C4-2B (cell line): ENCODE measurements around the gene RBBP8.
"Not testable (repeated sequence)": the region's sequence is repeated elsewhere in the genome, so short reads cannot be mapped to it uniquely, and the experiment has no call there.

ENCODE experiments used
- ZFX ChIP-seq: fragments of 450-650 bp; IDR thresholded peaks from 2 replicates; pipeline ENCODE4 v1.6.1; 2017
- TF ChIP-seq, protein P1 (sequence below): fragments of 450-650 bp; conservative IDR thresholded peaks from 2 replicates; pipeline ENCODE4 v1.5.1; 2017; ENCODE audit warnings: mild to moderate bottlenecking

DNA sequence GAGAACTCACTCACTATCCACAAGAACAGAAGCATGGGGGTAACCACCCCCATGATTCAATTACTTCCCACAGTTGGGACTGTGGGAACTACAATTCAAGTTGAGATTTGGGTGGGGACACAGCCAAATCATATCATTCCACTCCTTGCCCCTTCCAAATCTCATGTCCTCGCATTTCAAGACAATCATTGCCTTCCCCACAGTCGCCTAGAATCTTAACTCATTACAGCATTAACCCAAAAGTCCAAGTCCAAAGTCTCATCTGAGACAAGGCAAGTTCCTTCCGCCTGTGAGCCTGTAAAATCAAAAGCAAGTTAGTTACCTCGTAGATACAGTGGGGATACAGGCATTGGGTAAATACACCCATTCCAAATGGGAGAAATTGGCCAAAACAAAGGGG lies 20.9 kb downstream of the RBBP8 start:
- TF ChIP-seq, protein P1, sequence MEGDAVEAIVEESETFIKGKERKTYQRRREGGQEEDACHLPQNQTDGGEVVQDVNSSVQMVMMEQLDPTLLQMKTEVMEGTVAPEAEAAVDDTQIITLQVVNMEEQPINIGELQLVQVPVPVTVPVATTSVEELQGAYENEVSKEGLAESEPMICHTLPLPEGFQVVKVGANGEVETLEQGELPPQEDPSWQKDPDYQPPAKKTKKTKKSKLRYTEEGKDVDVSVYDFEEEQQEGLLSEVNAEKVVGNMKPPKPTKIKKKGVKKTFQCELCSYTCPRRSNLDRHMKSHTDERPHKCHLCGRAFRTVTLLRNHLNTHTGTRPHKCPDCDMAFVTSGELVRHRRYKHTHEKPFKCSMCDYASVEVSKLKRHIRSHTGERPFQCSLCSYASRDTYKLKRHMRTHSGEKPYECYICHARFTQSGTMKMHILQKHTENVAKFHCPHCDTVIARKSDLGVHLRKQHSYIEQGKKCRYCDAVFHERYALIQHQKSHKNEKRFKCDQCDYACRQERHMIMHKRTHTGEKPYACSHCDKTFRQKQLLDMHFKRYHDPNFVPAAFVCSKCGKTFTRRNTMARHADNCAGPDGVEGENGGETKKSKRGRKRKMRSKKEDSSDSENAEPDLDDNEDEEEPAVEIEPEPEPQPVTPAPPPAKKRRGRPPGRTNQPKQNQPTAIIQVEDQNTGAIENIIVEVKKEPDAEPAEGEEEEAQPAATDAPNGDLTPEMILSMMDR = not testable (repeated sequence)
- not testable (repeated sequence) for TF ChIP-seq ZFX
